GM18520 (cell line): Measurements from ENCODE around the gene PTPRT.
"Not testable (repeated sequence)": the region's sequence is repeated elsewhere in the genome, so short reads cannot be mapped to it uniquely, and the experiment has no call there.

ENCODE experiments used
- ATAC-seq: cut with Tn5 transposase; IDR thresholded peaks from one replicate; pipeline ENCODE4 v1.9.1; 2021; ENCODE audit not compliant: unreplicated experiment

Gene PTPRT

GRCh38 chr20:42920776-42921175 lies 268.9 kb downstream of the PTPRT start:
- ATAC-seq, result no peak

GRCh38 chr20:42919316-42919715 lies 270.4 kb downstream of the PTPRT start:
- ATAC-seq, result no peak

- ATAC-seq, result no peak
Measured at GRCh38 chr20:42915081-42915480, 274.6 kb downstream of the PTPRT start.

- ATAC-seq, result no peak
Measured at GRCh38 chr20:42914302-42914701, 275.4 kb downstream of the PTPRT start.

DNA sequence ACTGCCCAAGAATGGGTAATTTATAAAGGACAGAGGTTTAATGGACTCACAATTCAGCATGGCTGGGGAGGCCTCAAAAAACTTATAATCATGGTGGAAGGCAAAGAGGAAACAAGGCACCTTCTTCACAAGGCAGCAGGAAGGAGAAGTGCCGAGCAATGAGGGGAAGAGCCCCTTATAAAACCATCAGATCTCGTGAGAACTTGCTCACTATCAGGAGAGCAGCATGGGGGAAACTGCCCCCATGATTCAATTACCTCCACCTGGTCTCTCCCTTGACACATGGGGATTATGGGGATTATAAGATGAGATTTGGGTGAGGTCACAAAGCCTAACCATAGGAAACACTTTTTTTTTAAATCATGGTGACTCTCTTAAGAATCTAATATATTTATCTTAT lies 278.9 kb downstream of the PTPRT start:
- ATAC-seq, result not testable (repeated sequence)

- ATAC-seq, result no peak
Measured at GRCh38 chr20:42907730-42908129, 282.0 kb downstream of the PTPRT start.

GRCh38 chr20:42906120-42906519 lies 283.6 kb downstream of the PTPRT start:
- no peak for ATAC-seq

DNA sequence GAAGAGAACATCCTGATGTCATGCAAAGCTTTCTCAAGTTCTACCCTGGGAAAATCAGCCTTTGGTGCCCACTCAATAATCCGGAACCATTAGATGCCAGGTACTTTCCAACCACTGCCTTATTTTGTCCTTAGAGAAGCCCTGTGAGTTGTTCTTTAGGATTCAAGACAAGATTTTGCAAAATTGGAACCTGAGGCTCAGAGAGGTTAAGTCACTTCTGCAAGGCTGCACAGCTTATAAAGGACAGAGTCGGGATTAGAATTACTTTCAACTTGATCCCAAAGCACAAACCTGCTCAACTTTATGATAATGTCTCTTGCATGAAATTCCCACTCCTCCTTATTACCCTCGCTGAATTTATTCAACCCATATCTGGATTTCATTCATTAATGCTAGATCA lies 287.2 kb downstream of the PTPRT start:
- no peak for ATAC-seq

DNA sequence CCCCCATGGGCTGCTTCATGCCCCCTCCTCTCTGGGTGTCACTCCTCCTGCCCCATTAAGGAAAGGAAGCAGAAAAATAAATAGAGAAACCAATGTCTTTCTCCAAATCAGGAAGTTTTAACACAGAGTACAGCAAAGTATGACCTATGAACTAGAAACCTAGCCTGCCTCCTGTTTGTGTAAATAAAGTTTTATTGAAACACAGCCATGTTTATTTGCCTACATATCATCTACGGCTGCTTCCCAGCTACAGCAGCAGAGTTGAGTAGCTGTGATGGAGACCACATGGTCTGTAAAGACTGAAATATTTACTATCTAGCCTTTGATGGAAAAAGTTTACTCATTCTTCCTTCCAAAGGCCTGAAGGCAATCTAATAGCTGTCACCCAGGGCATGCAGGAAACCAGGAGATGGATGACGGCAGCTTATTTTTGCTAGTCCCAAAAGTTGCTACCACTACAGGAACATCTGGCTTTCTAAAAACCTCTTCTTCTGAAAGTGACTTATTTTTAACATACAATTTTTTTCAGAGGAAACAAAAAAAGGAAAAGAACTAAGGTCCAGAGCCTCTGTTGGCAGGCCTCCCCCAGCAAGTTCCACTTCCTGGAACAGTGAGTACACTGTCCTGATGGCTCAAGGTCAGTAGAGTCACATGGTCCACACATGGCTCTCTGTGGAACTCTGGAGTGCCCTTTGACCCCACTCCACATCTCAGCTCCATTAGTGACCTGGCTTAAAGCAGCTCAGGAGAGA lies 287.8 kb downstream of the PTPRT start:
- no peak for ATAC-seq

DNA sequence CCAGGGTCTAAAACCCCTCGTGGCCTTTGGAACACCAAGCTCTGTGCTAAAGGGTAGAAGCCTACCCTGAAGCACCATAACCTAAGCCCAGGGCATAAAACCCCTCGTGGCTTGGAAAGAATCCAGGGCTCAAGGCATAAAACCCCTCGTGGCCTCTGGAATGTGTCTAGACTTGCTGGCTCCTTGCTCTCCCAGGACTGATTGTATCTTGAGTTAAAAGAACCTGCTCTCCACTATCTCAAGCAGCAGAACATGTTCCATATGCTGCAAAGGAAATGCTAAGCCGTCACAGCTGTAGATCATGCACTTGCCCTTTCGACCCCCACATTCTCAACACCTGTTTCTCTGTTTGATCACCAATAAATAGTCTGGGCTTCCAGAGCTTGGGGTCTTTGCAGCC lies 288.9 kb downstream of the PTPRT start:
- ATAC-seq, result not testable (repeated sequence)

DNA sequence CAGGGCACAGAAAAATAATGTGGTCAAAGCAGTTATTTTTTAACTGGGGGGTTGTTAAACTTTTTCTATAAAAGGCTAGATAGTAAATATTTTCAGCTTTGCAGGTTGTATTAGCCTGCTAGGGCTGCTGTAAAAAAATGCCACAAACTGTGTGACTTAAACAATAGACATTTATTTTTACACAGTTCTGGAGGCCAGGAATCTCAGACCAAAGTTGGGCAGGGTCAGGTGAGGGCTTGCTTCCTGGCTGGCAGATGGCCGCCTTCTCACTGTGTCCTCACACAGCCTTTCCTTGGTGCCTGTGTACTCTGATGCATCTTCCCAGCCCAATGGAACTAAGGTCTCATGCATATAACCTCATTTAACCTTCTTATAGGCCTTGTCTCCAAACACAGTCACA lies 294.7 kb downstream of the PTPRT start:
- ATAC-seq, result no peak

DNA sequence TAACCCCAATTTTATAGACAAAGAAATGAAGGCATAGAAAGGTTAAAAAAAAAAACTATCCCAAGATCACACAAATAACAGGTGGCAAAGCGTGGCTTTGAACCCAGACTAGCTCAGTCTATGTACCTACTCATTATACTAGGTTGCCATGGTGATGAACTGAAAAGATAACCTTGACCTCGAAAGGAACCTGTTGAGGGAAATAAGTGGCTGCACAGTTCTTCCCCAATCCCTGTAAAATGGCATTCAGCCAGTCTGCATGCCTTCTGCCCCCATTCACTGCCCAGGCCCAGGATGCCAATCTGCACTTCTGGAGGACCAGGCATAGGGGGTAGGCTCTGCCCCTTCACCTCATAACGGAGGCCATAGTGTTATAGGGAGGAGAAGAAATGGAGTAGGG lies 295.2 kb downstream of the PTPRT start:
- ATAC-seq, result no peak

- no peak for ATAC-seq
Measured at GRCh38 chr20:42889517-42889916, 300.2 kb downstream of the PTPRT start.

- ATAC-seq, result no peak
Measured at GRCh38 chr20:42887281-42887680, 302.4 kb downstream of the PTPRT start.

- ATAC-seq, result no peak
Measured at GRCh38 chr20:42886801-42887200, 302.9 kb downstream of the PTPRT start.

DNA sequence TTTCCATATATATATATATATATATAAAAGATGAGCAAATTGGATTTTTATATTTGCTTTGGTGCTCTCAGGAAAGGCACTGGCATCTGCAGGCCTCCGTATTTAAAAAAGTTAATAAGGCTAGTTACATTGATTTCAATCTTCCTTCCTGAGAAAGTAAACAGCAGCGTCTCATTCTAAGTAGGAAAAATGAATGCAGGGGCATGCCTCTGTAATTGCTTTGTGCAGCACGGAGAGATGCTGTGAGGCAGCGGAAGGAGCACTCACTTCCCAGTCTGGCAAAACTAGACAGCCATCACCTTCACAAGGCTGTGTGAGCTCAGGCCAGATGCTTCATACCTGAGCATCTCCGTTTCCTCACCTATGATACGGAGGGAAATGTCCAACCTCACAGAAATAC lies 303.7 kb downstream of the PTPRT start:
- ATAC-seq, result no peak

DNA sequence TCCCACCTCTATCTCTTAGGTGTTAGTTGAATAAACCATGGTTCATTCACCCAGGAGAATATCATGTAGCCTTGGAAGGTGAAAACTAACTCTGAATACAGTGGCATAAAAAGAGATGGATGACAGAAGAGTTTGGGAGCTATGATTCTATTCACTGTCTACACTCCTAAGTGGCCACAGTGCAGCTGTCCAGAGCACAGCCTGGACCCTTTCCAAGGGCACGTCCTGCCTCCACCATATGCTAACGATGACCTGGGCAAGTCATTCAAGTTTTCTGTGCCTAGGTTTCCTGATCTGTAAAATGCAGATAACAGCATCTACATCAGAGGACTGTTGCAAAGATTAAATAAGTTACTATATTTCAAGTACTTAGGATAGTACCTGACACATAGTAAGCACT lies 314.1 kb downstream of the PTPRT start:
- no peak for ATAC-seq

- ATAC-seq, result no peak
Measured at GRCh38 chr20:42873259-42873658, 316.4 kb downstream of the PTPRT start.

DNA sequence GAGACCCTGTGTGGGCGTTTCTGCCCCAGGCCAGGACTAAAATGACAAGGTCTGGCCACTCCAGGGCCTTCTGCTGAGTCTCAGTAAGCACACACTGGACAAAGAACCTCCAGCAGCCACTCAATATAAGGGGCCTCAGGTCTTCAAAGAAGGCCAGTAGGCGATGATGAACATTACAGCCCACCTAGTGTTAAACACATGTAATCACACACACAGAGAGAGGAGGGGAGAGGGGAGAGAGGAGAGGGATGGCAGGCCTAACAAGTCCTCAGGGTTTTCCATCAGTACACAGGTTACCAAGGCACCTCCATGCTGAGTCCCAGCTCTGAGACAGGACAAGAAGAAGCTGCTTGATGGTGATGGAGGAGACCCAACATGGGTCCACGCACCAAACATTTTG lies 325.6 kb downstream of the PTPRT start:
- no peak for ATAC-seq

DNA sequence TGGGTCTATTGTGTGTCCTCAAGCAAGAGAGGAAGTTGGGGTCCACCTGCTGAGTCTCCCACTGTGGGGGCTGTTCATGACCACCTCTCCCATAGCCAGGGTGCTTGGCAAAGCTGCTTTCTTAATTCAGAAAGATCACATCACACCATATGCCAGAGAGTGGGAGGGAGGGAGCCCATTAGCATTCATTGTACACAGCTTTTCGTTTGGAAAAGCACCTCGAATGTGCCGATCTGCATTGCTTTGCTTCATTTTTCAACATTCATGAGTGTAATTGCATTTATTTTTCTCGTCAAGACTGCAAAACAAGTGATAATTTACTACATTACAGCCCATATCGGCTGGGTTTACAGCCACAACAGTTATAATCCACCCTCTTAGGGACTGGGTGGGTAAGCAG lies 327.3 kb downstream of the PTPRT start:
- no peak for ATAC-seq

GRCh38 chr20:42857446-42857845 lies 332.3 kb downstream of the PTPRT start:
- ATAC-seq, result no peak

GRCh38 chr20:42855896-42856295 lies 333.8 kb downstream of the PTPRT start:
- no peak for ATAC-seq

DNA sequence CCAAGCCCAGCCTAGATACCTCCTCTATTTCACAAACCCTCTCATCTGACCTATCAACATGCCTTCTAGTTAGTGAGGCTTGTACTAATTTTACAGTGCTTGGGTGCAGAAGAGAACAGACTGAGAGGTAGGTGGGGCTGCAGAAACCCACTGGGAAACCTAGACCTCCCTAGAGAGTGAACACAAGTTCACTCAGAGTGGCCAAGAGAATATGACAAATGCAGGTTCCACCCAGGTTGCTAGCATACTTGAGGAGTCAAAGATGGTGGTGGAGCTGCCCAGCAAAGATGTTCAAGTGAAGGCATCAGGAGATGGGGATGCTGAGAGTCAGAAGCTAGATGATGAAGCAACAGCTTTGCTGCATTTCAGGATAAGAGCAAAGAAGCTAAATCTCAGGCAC lies 337.0 kb downstream of the PTPRT start:
- ATAC-seq, result no peak
